Measurements from ENCODE around the gene JAM3.

- no peak for TF ChIP-seq CTCF (conservative IDR thresholded peaks at IDR 0.05; ENCODE audit: low read depth, low read length)
- TF ChIP-seq EZH2 (IDR thresholded peaks at IDR 0.05; ENCODE audit: low read length, unreplicated experiment): no peak
- no peak for TF ChIP-seq EZH2phosphoT487 (IDR thresholded peaks at IDR 0.05; ENCODE audit: borderline replicate concordance, low read length)
Measured at GRCh38 chr11:134086376-134086775, 17.5 kb downstream of the JAM3 start.
